ENCODE data around the gene TBC1D2B.
A peak's percentile ranks its signal among the peaks of the same experiment; 100 is the strongest.

TBC1D2B gene

DNA sequence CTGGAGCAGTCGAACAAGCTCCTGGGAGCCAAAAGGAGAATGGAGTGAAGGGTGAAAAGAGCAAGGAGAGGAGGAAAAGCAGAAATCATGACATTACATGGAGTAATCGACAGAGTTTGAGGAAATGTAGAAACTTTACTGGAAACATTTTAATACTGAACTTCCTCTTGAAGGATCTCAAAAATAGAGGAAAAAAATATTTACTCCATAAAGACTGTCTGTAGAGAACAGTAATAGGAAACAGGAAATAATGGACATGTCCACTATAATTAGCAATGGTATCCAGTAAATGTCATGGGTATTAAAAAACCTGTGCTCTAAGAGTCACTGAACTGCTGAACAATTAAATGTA lies 53.0 kb downstream of the TBC1D2B start:
- no peak for DNase-seq

DNA sequence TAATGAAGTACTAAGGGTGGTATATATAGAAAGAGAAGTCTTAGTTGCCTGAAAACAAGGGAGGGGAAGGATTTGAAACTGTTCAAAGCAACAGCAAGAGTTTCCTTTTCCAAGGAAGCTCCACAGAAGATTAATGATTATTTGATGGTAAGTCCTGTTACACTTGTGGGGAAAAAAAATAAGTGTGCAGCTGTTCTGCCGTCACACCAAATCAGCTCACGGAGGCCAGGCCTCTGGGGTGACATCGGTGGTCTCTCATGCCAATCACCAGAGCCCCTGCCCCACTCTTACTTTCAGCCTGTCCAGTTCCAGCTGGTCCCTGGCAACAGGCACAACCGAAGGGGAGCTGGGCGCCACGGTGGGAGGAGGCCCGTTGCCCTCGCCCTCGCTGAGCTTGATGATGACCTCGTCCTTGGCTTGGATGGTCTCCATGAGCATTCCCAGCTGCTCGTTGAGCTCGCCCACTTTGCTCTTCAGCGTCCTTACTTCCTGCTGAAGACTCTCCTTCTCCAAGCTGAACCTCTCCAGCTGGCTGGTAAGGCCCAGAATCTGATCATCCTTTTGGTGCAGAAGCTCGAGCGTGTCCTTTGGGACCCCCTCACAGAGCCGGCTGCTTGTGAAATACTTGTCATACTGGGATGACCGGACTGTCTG lies 53.5 kb downstream of the TBC1D2B start:
- no peak for DNase-seq

DNA sequence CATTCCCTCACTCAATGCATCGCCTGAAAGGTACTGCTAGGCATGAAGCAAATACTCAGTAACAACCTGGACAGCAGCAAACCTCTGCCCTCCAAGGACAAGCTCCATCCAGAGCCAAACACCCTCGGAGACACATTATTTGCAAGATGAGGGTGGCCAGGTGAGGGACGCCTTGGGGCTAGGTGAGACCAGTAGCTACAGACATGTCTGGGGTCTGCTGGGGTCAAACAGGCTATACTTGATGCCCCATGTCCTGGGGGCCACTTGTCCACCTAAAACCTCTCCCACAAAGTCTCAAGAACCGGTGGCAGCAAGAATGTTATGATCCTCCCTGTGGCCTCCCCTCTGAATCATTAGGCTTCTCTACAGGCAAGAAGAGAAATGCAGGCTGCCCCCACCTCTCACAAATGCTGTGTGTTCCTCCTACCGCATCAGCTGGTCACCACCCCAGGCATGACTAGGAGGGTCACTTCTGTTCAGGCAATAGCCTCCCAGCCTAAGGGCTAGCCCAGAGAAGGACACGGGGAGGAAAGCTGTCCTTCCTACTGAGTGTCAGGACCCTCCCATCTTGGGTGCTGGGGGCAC lies 54.3 kb downstream of the TBC1D2B start:
- DNase-seq, result no peak

DNA sequence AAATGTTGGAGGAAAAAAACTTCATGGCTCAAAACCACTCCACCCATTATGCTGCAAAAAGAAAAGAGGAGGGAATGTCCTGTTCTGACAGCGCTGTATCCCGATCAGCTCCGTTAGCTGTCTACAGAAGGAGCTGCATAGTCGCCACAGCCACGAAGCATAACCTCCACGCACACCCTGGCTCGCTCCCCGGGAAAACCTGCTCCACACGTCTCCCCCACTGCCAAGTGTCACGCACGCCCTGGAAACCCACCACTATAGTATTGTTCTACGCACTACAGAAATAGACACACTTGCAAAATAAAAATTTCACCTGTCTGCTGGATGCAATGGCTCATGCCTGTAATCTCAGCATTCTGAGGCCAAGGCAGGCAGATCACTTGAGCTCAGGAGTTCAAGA lies 55.8 kb downstream of the TBC1D2B start:
- DNase-seq, result no peak

DNA sequence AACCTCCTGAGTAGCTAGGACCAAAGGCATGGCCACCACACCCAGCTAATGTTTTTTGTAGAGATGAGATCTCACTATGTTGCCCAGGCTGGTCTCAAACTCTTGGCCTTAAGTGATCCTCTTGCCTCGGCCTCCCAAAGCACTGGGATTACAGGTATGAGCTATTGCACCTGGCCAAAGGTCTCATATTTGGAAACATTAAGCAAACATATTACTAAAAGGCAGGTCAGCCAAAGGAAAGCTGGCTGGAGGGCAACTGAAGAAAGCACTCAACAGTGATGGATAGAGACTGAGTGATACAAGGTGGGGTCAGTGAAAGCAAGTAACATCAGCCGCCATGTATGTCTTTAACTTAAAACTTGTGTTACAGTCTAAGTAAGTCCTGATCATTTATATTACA lies 57.5 kb downstream of the TBC1D2B start:
- no peak for DNase-seq

DNA sequence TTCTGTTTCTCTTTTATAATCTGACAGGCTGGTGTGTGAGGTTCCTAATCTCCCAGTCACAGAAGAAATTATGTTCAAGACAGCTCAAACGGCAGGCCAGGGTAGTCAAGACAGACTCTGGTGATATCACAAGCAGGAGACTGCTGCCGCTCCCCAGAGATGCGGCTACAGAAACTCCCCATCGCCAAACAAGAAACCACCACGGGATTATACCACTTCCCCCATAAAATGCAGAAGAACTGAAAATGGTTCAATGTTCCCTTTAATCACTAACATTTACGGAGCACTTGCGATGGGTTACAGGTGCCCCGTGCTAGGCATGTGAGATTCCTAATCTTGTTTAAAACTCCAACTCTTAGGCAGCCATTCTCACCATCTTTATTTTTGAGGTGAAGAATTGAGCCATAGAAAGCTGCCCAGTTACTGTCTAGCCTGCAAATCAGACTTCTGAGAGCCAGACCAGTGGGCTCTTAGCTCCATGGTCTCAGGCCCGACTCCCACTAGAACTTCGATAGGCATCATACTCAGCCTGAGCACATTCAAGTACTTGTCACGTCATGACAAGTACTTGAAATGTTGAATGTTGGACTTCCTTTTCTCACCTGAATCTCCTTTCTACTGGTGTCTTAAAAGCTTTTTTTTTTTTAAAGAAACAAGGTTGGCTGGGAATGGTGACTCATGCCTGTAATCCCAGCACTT lies 58.4 kb downstream of the TBC1D2B start:
- no peak for DNase-seq

- DNase-seq, result no peak
Observed at GRCh38 chr15:78018445-78018844, 59.1 kb downstream of the TBC1D2B start.

DNA sequence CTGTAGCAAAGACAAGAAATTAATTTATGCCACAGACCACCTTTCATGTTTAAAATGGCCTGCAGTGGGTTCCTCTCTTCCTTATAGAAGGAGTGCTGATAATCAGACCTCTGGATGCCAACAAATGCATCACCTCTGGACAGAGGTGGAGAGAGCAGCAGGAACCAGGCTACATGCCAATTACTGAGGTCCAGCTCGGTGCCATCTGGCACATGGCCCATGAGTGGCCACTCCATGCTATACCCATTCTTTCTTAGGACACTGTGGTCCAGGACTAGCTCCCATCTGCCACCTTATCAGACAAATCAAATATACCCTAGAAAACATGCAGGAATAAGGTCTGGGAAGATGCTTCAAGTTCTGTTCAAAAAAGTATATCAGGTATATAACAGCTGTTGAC lies 60.7 kb downstream of the TBC1D2B start:
- DNase-seq, result no peak

DNA sequence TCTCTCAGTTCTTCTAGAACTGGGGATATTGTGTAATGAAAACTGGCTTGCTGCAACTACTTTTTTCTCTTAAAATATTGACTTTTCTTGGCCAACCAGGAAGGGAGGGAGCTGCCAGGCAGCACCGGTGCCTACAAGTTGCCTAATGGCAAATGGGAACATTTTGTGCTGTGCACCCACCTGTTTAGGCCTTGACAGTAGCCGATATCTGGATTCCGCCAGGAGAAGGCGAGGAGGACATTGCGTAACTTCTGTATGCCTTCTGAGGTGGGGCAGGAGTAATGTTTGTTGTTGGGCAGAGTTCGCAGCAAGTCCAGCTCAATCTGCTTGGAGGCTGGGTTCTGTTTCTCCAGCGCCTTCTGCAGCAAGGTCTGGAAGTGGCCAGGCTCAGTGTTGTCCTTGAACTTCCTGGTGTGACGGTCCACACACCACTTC lies 64.9 kb downstream of the TBC1D2B start:
- no peak for DNase-seq

DNA sequence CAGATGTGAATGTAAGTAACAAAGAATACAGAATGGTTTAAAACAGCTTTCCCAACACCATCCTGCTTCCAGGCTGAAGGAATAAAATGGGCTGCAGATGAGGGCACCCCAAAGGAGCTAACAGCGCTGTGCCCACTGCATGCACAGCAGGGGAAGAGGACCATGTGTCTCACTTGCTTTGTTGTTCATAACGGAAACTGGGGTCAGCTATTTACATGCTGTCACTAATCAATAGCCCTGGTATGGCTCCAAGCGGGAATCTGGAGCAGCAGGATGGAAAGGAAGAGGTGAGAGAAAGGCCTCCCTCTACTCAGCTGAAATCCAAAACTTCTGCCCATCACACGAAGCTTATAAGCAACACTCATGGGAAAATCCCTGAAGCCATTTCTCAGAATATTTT lies 67.4 kb downstream of the TBC1D2B start:
- DNase-seq, result no peak

- DNase-seq, result no peak
Observed at GRCh38 chr15:78007964-78008886, 69.3 kb downstream of the TBC1D2B start.

GRCh38 chr15:78007211-78007931 lies 70.1 kb downstream of the TBC1D2B start:
- no peak for DNase-seq

GRCh38 chr15:78006567-78007205 lies 70.8 kb downstream of the TBC1D2B start:
- DNase-seq, result no peak

- peak; percentile 89 for DNase-seq
Observed at GRCh38 chr15:78004919-78005634, 72.4 kb downstream of the TBC1D2B start.

DNA sequence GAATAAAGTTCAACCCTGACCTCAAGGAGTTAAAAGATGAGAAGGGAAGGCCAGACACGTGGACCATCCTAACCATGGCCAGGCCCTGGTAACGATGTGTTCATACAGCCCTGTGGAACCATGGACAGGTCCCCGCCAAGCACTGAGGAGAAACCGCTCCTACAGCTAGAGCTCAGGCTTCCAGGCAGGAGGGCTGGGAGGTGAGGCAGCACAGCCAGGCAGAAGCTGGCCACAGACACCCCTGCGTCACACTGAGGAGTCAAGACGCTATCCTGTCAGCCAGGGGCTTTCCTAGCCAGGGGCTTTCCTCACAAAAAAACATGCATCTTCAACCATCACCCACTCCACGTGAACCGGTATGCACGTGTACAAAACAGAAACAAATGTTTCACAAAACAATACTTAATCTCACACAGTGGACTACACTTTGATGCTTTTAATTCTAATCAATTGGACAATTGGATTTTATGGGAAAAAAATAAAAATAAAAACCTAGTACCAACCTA lies 73.2 kb downstream of the TBC1D2B start:
- no peak for DNase-seq

- DNase-seq, result peak; percentile 38
Observed at GRCh38 chr15:78003539-78004008, 73.9 kb downstream of the TBC1D2B start.

- DNase-seq, result no peak
Observed at GRCh38 chr15:78002996-78003395, 74.5 kb downstream of the TBC1D2B start.

GRCh38 chr15:78001656-78002055 lies 75.9 kb downstream of the TBC1D2B start:
- no peak for DNase-seq

DNA sequence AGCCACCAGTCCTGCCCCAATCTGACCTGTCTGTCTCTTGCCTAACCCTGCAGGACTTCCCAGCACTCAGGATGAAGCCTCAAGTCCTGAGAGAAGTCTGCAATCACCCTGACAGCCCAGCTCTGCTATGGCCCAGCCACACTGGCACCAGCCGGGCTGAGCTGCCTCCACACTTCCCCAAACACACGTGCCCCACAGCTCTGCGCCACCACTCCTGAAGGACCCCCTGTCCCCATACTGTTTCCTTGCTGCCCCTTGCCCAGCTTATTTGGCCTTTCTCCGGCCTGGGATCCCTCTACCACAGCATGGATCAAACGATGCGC lies 76.6 kb downstream of the TBC1D2B start:
- DNase-seq, result no peak

GRCh38 chr15:78000091-78000926 lies 77.2 kb downstream of the TBC1D2B start:
- no peak for DNase-seq
